Measurements from ENCODE around the gene PARD6A.

PARD6A gene

GRCh38 chr16:67652578-67653127 lies 8.1 kb upstream of the PARD6A start:
- H3K4me1 ChIP-seq (ENCODE audit: insufficient read depth, poor library complexity, severe bottlenecking), result no peaks in the 10 kb centered on the region
- H3K4me3 ChIP-seq (ENCODE audit: severe bottlenecking), result peak overlapping the region; percentile 40
- peak; percentile 32 for ATAC-seq (ENCODE audit: low read depth)
- TF ChIP-seq CTCF (IDR thresholded peaks at IDR 0.05; ENCODE audit: poor library complexity, severe bottlenecking), result no peak
- peaks cover 72% of the 10 kb centered on the region for H3K27me3 ChIP-seq (ENCODE audit: insufficient read depth, poor library complexity, severe bottlenecking)
- H3K27ac ChIP-seq (ENCODE audit: poor library complexity, severe bottlenecking), result no peak overlapping the region
- DNase-seq (ENCODE audit: low spot score), result no peak
- no peaks in the 10 kb centered on the region for H3K36me3 ChIP-seq (ENCODE audit: low read depth)
- H3K9me3 ChIP-seq (ENCODE audit: severe bottlenecking), result no peaks in the 10 kb centered on the region

GRCh38 chr16:67653128-67653788 lies 7.5 kb upstream of the PARD6A start:
- H3K9me3 ChIP-seq (ENCODE audit: severe bottlenecking), result no peaks in the 10 kb centered on the region
- H3K27ac ChIP-seq (ENCODE audit: poor library complexity, severe bottlenecking), result no peak overlapping the region
- no peaks in the 10 kb centered on the region for H3K4me1 ChIP-seq (ENCODE audit: insufficient read depth, poor library complexity, severe bottlenecking)
- peaks cover 66% of the 10 kb centered on the region for H3K27me3 ChIP-seq (ENCODE audit: insufficient read depth, poor library complexity, severe bottlenecking)
- H3K36me3 ChIP-seq (ENCODE audit: low read depth), result peaks cover under 1% of the 10 kb centered on the region
- peak; percentile 35 for TF ChIP-seq CTCF (IDR thresholded peaks at IDR 0.05; ENCODE audit: poor library complexity, severe bottlenecking)
- DNase-seq (ENCODE audit: low spot score) (no peak), ATAC-seq (ENCODE audit: low read depth) (peak; percentile 40)
- peak overlapping the region; percentile 40 for H3K4me3 ChIP-seq (ENCODE audit: severe bottlenecking)

- ATAC-seq (ENCODE audit: low read depth), result 0 out of 3 replicates have a peak, but pooled peaks have one; percentile 10
- no peaks in the 10 kb centered on the region for H3K9me3 ChIP-seq (ENCODE audit: severe bottlenecking)
- peak overlapping the region; percentile 40 for H3K4me3 ChIP-seq (ENCODE audit: severe bottlenecking)
- no peak for TF ChIP-seq CTCF (IDR thresholded peaks at IDR 0.05; ENCODE audit: poor library complexity, severe bottlenecking)
- peaks cover 60% of the 10 kb centered on the region for H3K27me3 ChIP-seq (ENCODE audit: insufficient read depth, poor library complexity, severe bottlenecking)
- peaks cover 7% of the 10 kb centered on the region for H3K36me3 ChIP-seq (ENCODE audit: low read depth)
- H3K4me1 ChIP-seq (ENCODE audit: insufficient read depth, poor library complexity, severe bottlenecking), result no peaks in the 10 kb centered on the region
- DNase-seq (ENCODE audit: low spot score), result no peak
- H3K27ac ChIP-seq (ENCODE audit: poor library complexity, severe bottlenecking), result no peak overlapping the region
Observed at GRCh38 chr16:67653789-67654402, 6.9 kb upstream of the PARD6A start.

- DNase-seq (ENCODE audit: low spot score), result no peak
Observed at GRCh38 chr16:67654403-67654911, 6.3 kb upstream of the PARD6A start.

More at GRCh38 chr16:67654403-67654911, 6.3 kb upstream of the PARD6A start:
- Histone ChIP-seq H3K4me3 (ENCODE audit: severe bottlenecking) (no peak overlapping the region), H3K27ac (ENCODE audit: poor library complexity, severe bottlenecking) (no peak overlapping the region), H3K36me3 (ENCODE audit: low read depth) (peaks cover 10% of the 10 kb centered on the region), H3K27me3 (ENCODE audit: insufficient read depth, poor library complexity, severe bottlenecking) (peaks cover 54% of the 10 kb centered on the region), H3K9me3 (ENCODE audit: severe bottlenecking) (no peaks in the 10 kb centered on the region), H3K4me1 (ENCODE audit: insufficient read depth, poor library complexity, severe bottlenecking) (no peaks in the 10 kb centered on the region)
- TF ChIP-seq CTCF (IDR thresholded peaks at IDR 0.05; ENCODE audit: poor library complexity, severe bottlenecking), result no peak
- ATAC-seq (ENCODE audit: low read depth), result no peak
